Endothelial cell of umbilical vein (primary cell): Measurements from ENCODE around the gene DISP3. TPM values are rescaled to one million over a fixed set of nuclear protein-coding genes. Genes with fewer than 3 reads are reported as not detected.

Source experiments
- BruUV-seq: library from RNA; stranded (reverse); fragments of 400-500 nt; replicated peaks from 2 replicates; lab custom pipeline; 2021; lab: Mats Ljungman, UMichigan
- CTCF ChIA-PET: fragments of 300-600, 350-600 bp; sonication (Branson Sonifier 250); formaldehyde crosslinking; loops from one replicate; lab custom pipeline; 2021; ENCODE audit warnings: antibody characterized with exemption, inconsistent platforms; lab: Charles Lee
- POLR2A ChIA-PET: fragments of 300-600, 350-600 bp; sonication (Branson Sonifier 250); formaldehyde crosslinking; loops from one replicate; lab custom pipeline; 2021; ENCODE audit warnings: antibody characterized with exemption, inconsistent platforms; lab: Charles Lee
- DNase-seq: peaks from one replicate; pipeline ENCODE4 v3.0.0-alpha.2; 2011; ENCODE audit warnings: low read depth, low spot score
- FAIRE-seq: peaks from 2 replicates; lab custom pipeline; 2011; peaks lifted over from hg19 to GRCh38; lab: Jason Lieb, UNC
- H2AFZ ChIP-seq: 2 replicates; pipeline ENCODE4 v1.6.0; 2012; ENCODE audit warnings: low read depth, low read length, control low read depth, inconsistent platforms
- H3K27ac ChIP-seq: 2 replicates; pipeline ENCODE4 v1.5.1; 2011; ENCODE audit warnings: low read depth, mild to moderate bottlenecking, control low read depth, low read length, moderate library complexity; ENCODE audit not compliant: insufficient read depth
- H3K27me3 ChIP-seq, 2 experiments: 2 replicates each; pipeline versions ENCODE4 v1.6.0 to v1.6.1; 2011; ENCODE audit warnings: low read length in 2 of 2, mixed read lengths in 1 of 2; ENCODE audit not compliant: control insufficient read depth in 2 of 2, insufficient read depth in 2 of 2
- H3K36me3 ChIP-seq, 2 experiments: 2 replicates in 1 of 2; 3 replicates in 1 of 2; pipeline ENCODE4 v1.5.1; 2011; ENCODE audit warnings: low read length in 2 of 2, mild to moderate bottlenecking in 1 of 2, moderate library complexity in 1 of 2; ENCODE audit not compliant: control insufficient read depth in 2 of 2, insufficient read depth in 2 of 2; ENCODE audit errors: extremely low read depth in 1 of 2
- H3K4me1 ChIP-seq: 3 replicates; pipeline ENCODE4 v1.5.1; 2011; ENCODE audit warnings: mild to moderate bottlenecking, low read length; ENCODE audit not compliant: control insufficient read depth, insufficient read depth; ENCODE audit errors: extremely low read depth
- H3K4me2 ChIP-seq: 2 replicates; pipeline ENCODE4 v1.6.1; 2011; ENCODE audit warnings: low read length, control low read depth, mixed read lengths; ENCODE audit not compliant: insufficient read depth
- H3K4me3 ChIP-seq, 3 experiments: fragments of 200-600 bp in 1 of 3; sonication (generic), shearing (Covaris generic) in 1 of 3; replicated peaks in 1 of 3; 2 replicates each; pipeline ENCODE4 v1.5.1; 2011 to 2016; ENCODE audit warnings: control low read depth in 3 of 3, low read length in 3 of 3, mild to moderate bottlenecking in 2 of 3, inconsistent platforms in 1 of 3, low read depth in 1 of 3, moderate library complexity in 1 of 3; ENCODE audit not compliant: insufficient read depth in 1 of 3
- H3K79me2 ChIP-seq: 2 replicates; pipeline ENCODE4 v1.6.0; 2012; ENCODE audit warnings: low read length, inconsistent platforms; ENCODE audit not compliant: control insufficient read depth, insufficient read depth
- H3K9ac ChIP-seq: replicated peaks from 2 replicates; pipeline ENCODE3; 2011; ENCODE audit warnings: low read length, control low read depth; ENCODE audit not compliant: insufficient read depth; ENCODE audit errors: extremely low read depth
- H3K9me1 ChIP-seq: replicated peaks from 3 replicates; pipeline ENCODE4 v1.6.0; 2011; ENCODE audit warnings: mild to moderate bottlenecking, low read length; ENCODE audit not compliant: control insufficient read depth, insufficient read depth; ENCODE audit errors: extremely low read depth
- H3K9me3 ChIP-seq: replicated peaks from 2 replicates; pipeline ENCODE4 v1.5.1; 2012; ENCODE audit warnings: low read length, inconsistent platforms; ENCODE audit not compliant: control insufficient read depth, insufficient read depth
- H4K20me1 ChIP-seq: replicated peaks from 2 replicates; pipeline ENCODE3; 2011; ENCODE audit warnings: mild to moderate bottlenecking, low read length; ENCODE audit not compliant: control insufficient read depth, insufficient read depth; ENCODE audit errors: extremely low read depth
- CTCF ChIP-seq, 2 donors: IDR thresholded peaks; 1 replicate in 1 of 2; 2 replicates in 1 of 2; pipeline ENCODE4 v1.5.1; 2011; ENCODE audit warnings: low read length in 2 of 2, mild to moderate bottlenecking in 2 of 2, moderate library complexity in 2 of 2, control low read depth in 1 of 2, inconsistent platforms in 1 of 2, low read depth in 1 of 2; ENCODE audit not compliant: insufficient read depth in 1 of 2; ENCODE audit errors: extremely low read depth in 1 of 2
- EZH2 ChIP-seq: IDR thresholded peaks from 2 replicates; pipeline ENCODE4 v1.6.1; 2012; ENCODE audit warnings: borderline replicate concordance, low read depth, mild to moderate bottlenecking, moderate library complexity, low read length, inconsistent platforms; ENCODE audit not compliant: severe bottlenecking
- FOS ChIP-seq: IDR thresholded peaks from 2 replicates; pipeline ENCODE4 v1.6.1; 2011; ENCODE audit warnings: mild to moderate bottlenecking, low read length, moderate library complexity, borderline replicate concordance; ENCODE audit not compliant: insufficient read depth
- GATA2 ChIP-seq: IDR thresholded peaks from 2 replicates; pipeline ENCODE4 v1.7.0; 2011; ENCODE audit warnings: low read depth, mild to moderate bottlenecking, moderate library complexity, mixed read lengths, low read length; ENCODE audit not compliant: insufficient read length, insufficient read depth
- JUN ChIP-seq: IDR thresholded peaks from 2 replicates; pipeline ENCODE4 v1.6.1; 2011; ENCODE audit warnings: borderline replicate concordance, low read depth; ENCODE audit not compliant: insufficient read length, insufficient read depth
- MAX ChIP-seq: IDR thresholded peaks from 2 replicates; pipeline ENCODE4 v1.6.1; 2011; ENCODE audit not compliant: insufficient read depth, insufficient read length
- MYC ChIP-seq: IDR thresholded peaks from one replicate; pipeline ENCODE4 v1.6.1; 2011; ENCODE audit warnings: mild to moderate bottlenecking, low read depth, low read length
- POLR2A ChIP-seq: IDR thresholded peaks from 2 replicates; pipeline ENCODE4 v1.6.1; 2012; ENCODE audit warnings: low read depth, mild to moderate bottlenecking, control low read depth, low read length
- POLR2AphosphoS5 ChIP-seq: IDR thresholded peaks from 2 replicates; pipeline ENCODE4 v1.6.1; 2012; ENCODE audit warnings: low read depth, mild to moderate bottlenecking, control low read depth, low read length, moderate library complexity; ENCODE audit not compliant: insufficient read depth
- dilution Hi-C: fragments of 300-500 bp; cut with MboI; formaldehyde crosslinking; loops from one replicate; pipeline ENCODE4 v1.15.0; 2019; ENCODE audit warnings: low sequenced_read_pairs; ENCODE audit not compliant: extremely low pct_ligation_motif_present
- intact Hi-C: fragments of 100-400 bp; cut with micrococcal nuclease; formaldehyde crosslinking; loops from one replicate; pipeline ENCODE4 v1.10.0; 2022
- polyA plus RNA-seq, 4 experiments: library from polyadenylated mRNA; depleted of rRNA in 3 of 4; stranded (reverse) in 3 of 4; unstranded in 1 of 4; fragments of >200 nt; gene quantifications; 2 replicates each; pipeline versions ENCODE4 v1.2.1 to v1.2.3, GENCODE V29; 2011 to 2012; ENCODE audit warnings: missing spikeins in 1 of 4
- total RNA-seq: library from RNA; stranded (reverse); gene quantifications from 2 replicates; pipeline ENCODE4 v1.2.3, GENCODE V29; 2021

Gene DISP3
- total and polyA plus RNA-seq, 2 donors (not counting 3 experiments of a cell fraction or from before 2014, with no cell fraction given): 0.26 to 0.49 TPM

- ChIA-PET POLR2A (no interaction called here), CTCF (no interaction called here)
- no TSS peak for BruUV-seq
- Histone ChIP-seq H3K4me3 (no peak overlapping the region), H3K27me3 (no peaks in the 10 kb centered on the region), H3K27ac (no peak overlapping the region), H3K79me2 (no peaks in the 10 kb centered on the region), H2AFZ (no peak overlapping the region), H3K9ac (no peak overlapping the region), H3K9me3 (no peaks in the 10 kb centered on the region), H3K36me3 (no peaks in the 10 kb centered on the region), H3K4me2 (no peak overlapping the region), H3K9me1 (no peaks in the 10 kb centered on the region), H4K20me1 (no peaks in the 10 kb centered on the region), H3K4me1 (no peaks in the 10 kb centered on the region)
- dilution Hi-C loops: no loop called here
- DNase-seq (no peak), FAIRE-seq (no peak)
- intact Hi-C loops: no loop called here
- no peak for TF ChIP-seq JUN
- no peak for TF ChIP-seq CTCF (IDR thresholded peaks at IDR 0.05; ENCODE audit: extremely low read depth in 1 of 2, insufficient read depth in 1 of 2, low read depth in 1 of 2, low read length in 2 of 2)
- TF ChIP-seq GATA2: no peak
- no peak for TF ChIP-seq POLR2A
- TF ChIP-seq EZH2: no peak
- TF ChIP-seq MYC: no peak
- no peak for TF ChIP-seq MAX
- TF ChIP-seq POLR2AphosphoS5: no peak
- TF ChIP-seq FOS: no peak
Observed at GRCh38 chr1:11537380-11537764, 58.4 kb downstream of the DISP3 start.
